Adipose tissue (tissue), 3 donors: ENCODE measurements around the gene TOR3A. TPM values are rescaled to one million over a fixed set of nuclear protein-coding genes. Genes with fewer than 3 reads are reported as not detected.

ENCODE experiments used
- H3K27ac ChIP-seq: one replicate; pipeline ENCODE4 v1.5.1; 2013; ENCODE audit warnings: low read depth, low read length
- WGBS, 3 donors: extraction: QIAGEN DNeasy Blood & Tissue Kit; methylation state at CpG; one replicate each; pipeline ENCODE4 v1.1.7; 2013; 5-methylcytosine and 5-hydroxymethylcytosine counted together
- polyA plus RNA-seq, 3 donors: library from polyadenylated mRNA; stranded (reverse); fragments of 200-250 nt; gene quantifications; one replicate each; pipeline ENCODE4 v1.2.3, GENCODE V29; 2013
- donor health status: healthy with polysubstance abuse.
- donor health status: Bipolar disorder and iron deficiency.
- donor health status: healthy.

Gene TOR3A
- polyA plus RNA-seq, 3 donors = 12.5 to 31.8 (median 23.7) TPM

DNA sequence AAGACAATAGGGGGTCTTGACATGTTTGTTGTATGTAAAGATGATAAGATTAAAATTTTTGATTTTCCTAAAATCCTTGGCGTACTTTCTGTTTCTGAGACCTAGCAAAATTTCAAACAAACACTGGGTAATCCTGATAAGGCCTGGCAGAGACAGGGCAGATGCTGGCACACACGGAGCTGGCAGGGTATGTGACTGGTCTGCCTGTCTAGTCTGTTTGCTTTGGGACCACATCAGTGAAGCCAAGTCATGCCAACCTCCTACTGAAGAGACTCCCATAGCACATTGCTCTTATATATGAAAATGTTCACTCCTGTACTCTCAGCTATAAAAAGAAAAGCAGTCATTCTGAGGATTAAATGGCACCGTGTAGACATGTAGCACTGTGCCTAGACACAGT, 14.1 kb downstream of the TOR3A start:
- 64 to 89% (median 84%) methylated on average over 3 of the region's 3 CpGs for WGBS, 3 donors
- no peak overlapping the region for H3K27ac ChIP-seq

DNA sequence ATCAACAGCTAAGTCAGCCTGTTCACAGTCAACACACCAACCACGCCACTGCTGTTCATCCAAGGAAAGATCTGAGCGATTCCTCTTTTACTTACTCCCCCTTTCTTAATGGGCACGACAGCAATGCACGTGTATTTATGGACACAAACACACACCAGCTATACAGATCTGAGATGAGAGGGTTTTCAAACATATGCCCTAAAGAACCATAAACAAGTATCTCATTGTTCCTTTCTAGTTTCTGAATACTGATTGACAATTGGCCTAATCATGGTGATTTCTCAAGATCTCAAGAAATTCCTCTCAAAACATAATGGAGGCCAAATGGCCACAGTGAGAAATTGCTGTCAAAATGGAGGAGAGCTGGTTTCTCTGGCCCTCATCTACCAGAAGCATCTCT, 18.0 kb downstream of the TOR3A start:
- WGBS, 3 donors = 92 to 97% (median 93%) methylated on average over 4 of the region's 4 CpGs
- no peak overlapping the region for H3K27ac ChIP-seq

DNA sequence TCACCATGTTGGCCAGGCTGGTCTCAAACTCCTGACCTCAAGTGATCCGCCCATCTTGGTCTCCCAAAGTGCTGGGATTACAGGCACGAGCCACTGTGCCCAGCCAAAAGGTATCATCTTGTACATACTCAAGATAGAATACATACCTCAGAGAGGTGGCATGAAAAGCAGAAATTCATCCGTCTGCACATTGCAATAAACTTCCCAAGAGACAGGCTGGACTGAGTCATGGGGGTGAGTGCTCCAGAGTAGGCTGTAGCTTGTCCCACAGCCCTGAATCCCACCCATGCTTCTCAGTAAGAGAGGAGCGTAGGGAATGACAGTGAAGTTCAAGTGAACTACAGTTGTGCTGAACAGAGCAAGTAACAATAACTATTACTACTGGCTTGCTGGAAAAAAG, 19.7 kb downstream of the TOR3A start:
- WGBS, 3 donors = 89 to 93% (median 90%) methylated on average over 4 of the region's 4 CpGs
- no peak overlapping the region for H3K27ac ChIP-seq

DNA sequence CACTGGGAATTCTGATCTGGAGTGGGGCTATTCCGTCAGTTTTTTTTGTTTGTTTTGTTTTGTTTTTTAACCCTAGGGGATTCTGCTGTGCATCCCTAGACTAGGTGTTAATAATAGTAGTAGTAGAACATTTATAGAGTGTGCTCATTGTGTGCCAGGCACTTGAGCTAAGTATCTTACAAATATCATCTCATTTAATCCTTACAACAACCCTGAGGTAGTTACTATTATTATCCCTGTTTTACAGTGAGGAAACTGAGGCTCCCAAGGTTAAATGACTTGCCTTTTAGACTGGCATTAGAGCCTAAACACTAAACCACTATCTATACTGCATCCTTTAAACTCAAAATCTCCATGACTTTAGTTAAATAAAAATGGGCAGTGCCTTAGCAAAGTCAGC, 22.1 kb downstream of the TOR3A start:
- H3K27ac ChIP-seq = no peak overlapping the region
- 93 to 97% (median 96%) methylated on average over 1 of the region's 1 CpG for WGBS, 3 donors

DNA sequence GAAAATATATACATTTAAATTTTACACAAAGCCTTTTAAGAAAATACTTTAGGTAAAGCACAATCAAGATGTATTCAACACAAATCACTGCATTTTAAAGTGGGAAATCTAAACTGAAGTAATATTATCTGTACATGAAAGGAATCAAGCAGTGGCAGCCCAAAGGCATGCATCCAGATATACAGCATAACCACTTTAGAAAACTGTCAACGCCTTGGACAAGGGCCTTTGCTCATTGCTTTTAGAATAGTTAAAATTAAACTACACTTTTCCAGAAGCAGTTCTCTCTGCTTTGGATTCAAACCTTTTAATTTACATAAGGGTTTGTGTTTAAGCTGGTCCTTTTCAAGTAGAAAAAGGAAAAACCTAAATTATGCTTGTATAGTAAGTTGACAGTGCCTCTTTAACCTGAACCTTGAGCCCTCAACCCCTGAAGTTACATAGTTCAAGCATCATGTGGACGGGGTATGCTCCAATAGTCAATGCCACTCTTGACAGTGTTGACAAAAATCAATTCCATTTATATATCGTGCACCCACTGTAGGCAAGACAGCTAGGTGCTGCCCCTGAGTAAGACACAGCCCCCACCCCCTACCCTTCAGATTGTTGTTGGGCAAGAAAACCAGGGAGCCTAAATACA, 22.9 kb downstream of the TOR3A start:
- WGBS, 3 donors = 90 to 95% (median 94%) methylated on average over 3 of the region's 3 CpGs

DNA sequence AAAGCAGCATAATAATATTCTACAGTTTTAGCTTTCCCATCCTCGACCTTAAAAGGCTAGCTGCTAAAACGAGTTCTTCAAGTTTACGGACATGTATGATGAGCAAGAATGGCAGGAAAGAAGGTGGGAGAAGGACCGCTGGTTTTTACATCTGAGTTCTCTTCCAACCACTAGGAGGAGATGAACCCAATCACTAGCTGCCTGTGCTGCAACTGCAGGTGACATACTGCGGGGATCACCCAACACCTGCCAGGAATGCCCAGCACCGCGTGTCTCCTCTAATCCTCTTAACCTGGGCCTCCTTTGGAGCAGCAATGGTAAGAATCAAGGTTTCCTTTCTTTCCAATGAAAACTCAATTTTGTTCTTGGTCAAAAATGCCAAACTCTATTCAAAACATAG, 23.5 kb downstream of the TOR3A start:
- H3K27ac ChIP-seq = no peak overlapping the region
- 48 to 84% (median 81%) methylated on average over 7 of the region's 7 CpGs for WGBS, 3 donors

More for the DNA sequence above, 22.9 kb downstream of the TOR3A start:
- H3K27ac ChIP-seq = no peak overlapping the region

DNA sequence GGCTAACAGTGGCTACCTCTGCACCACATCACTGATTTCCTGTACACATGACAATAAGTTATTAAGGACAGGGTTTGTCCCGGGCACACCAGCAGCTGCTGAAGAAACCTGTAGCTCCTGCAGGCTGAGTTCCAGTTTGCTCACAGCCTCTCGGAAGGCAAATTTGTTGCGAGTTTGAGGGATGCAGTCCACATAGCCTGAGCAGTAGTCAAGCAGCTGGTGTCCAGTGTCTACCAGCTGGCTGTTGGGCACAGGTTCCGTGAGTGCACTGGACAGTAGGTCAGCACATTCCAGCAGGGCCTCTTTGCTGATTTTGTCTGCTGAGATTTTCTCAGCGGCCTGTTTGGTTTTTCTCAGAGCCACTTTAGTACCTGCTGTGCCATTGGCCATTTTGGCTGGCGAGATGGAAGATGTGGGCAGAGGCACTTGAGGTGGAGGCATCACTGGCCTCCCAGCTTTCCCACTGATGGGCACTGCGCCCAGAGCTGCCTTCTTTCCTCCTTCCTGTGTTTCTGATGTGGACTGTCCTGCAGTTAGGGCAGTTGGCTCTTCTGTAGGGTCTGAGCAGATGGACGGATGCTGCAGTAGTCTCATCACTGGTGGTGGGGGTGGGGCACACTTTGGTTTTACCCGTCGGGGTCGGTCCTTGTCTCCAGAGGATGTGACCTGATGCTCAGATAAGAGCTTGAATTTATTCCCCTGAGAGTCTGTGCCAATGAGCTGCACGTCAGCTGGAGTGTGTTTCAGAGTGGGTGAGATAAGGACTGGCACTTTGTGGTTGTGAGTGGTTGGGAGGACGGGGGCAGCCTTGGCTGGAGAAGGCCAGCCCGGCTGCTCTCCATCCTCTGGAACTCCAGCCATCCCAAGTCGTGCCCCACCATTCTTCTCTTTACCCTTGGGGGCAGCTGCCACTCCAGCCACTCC, 26.1 kb downstream of the TOR3A start:
- WGBS, 3 donors = 82 to 89% (median 86%) methylated on average over 15 of the region's 15 CpGs
- H3K27ac ChIP-seq = no peak overlapping the region

DNA sequence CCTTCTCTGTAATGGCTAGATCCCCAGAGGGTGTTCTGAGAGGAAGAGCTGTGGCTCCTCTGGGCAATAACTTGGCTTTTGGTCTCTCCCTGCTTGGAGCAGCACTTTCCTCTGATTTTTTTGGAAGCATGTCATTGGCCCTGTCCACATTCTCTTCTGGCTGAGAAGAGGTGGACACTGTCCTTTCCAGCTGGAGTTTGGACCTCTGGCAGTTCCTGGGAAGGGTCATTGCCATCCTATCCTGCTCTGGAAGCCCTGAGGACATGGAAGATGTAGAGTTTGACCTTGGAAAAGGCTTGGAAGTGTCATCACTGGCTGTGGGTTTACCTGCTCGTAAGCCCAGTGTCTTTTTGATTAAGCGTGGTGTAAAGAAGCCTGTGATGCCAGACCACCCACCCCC, 26.8 kb downstream of the TOR3A start:
- 100% methylated on average over 2 of the region's 2 CpGs for WGBS, 3 donors
- H3K27ac ChIP-seq = no peak overlapping the region

DNA sequence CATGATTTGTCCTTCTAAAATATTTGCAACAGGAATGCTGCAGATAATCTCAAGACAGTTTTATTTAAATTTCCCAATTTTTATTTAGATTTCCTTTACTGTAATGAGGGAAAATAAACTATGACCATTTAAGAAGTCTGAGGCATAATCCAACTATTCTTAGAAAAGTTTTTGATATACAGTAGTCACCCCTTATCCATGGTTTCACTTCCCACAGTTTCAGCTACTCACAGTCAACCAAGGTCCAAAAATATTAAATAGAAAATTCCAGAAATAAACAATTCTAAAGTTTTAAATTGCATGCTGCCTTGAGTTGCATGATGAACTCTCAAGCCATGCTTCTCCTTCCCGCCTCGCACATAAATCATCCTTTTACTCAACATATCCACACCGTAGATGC, 33.3 kb downstream of the TOR3A start:
- no peak overlapping the region for H3K27ac ChIP-seq
- WGBS, 3 donors = 87 to 92% (median 88%) methylated on average over 3 of the region's 3 CpGs

DNA sequence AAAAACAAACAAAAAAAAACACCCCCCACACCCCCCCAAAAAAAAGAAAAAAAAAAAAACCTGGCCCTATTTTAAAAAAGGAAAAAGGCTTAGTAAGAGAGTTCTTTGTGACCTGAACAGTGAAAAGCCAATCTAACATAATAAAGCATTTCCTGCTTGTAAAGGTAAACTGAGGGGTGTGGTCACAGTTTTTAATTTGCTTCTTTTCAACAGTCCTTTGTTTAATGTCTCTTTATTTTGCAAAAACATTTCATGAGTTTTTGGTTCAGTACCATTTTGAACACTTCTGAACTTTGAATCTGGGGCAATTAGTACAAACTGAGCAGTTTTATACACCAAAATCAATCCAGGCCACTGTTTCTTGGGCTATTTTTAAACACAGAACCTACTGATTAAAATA, 37.6 kb downstream of the TOR3A start:
- H3K27ac ChIP-seq = no peak overlapping the region

DNA sequence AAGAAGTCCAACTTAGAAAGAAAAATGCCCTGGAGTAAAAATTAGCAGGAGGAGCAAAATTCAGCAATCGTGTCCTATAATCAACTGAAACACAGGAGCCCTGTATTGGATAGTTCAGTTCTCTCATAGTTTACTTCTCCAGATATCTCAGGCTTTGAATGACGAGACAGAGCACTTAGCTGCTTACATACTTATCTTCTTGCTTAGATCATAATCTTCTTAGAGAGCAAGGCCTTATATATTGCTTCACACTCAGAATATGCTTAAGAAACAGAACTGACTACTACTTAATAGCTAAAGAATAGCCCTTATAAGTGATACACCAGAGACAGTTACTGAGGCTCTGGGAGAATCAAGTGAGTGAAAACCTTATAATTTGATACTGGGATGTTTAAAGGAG, 38.9 kb downstream of the TOR3A start:
- 88 to 91% (median 89%) methylated on average over 2 of the region's 2 CpGs for WGBS, 3 donors
- H3K27ac ChIP-seq = no peak overlapping the region

DNA sequence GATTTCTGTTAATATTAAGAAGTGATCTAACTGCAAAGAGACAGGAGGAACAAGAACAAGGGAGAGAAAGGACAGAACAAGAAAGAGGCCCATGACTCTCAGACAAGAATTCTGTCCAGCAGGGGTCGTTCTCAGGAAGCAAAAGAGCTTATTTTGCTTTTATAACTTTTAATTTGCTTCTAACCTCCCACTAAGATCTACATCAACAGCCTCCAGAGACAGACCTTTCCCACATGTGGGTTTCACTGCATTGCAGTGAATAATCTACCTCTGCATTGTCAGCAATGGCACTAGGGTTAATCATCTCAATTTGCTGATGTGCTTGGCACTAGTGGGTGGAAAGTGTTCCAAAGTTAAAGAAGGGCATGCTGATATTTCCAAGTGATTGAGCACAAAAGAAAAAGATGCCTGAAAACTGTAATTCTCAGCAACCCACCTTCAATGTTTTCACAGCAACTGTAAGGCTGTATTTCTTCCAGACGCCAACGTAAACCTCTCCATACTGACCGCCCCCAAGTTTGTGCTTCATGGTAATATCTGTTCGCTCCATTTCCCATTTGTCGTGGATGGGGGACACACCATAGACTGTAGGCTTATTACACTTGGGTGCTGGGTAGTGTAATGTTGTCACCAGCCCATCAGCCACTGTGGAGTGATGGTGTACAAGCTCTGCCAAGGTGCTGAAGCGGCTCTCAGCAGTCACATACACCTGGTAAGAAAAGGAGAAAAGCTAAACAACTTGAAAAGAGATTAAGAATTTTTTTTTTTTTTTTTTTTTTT, 39.5 kb downstream of the TOR3A start:
- WGBS, 3 donors = 82 to 86% (median 85%) methylated on average over 7 of the region's 7 CpGs
- H3K27ac ChIP-seq = no peak overlapping the region

DNA sequence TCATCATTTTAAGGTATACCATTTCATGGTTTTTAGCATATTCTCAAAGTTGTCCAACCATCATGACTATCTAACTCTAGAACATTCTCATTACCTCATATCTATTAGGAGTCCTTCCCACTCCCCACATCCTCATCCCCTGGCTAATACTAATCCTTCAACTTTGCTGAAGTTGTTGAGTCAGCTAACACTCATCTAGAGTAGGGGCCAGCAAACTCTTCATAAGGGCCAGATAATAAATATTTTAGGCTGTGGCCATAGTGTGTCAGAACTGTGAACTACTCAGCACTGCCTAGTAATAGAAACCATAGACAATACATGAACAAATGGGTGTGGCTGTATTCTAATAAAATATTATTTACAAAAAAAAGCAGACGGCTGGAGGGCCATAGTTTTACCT, 43.0 kb downstream of the TOR3A start:
- no peak overlapping the region for H3K27ac ChIP-seq
- 76 to 91% (median 89%) methylated on average over 1 of the region's 1 CpG for WGBS, 3 donors

DNA sequence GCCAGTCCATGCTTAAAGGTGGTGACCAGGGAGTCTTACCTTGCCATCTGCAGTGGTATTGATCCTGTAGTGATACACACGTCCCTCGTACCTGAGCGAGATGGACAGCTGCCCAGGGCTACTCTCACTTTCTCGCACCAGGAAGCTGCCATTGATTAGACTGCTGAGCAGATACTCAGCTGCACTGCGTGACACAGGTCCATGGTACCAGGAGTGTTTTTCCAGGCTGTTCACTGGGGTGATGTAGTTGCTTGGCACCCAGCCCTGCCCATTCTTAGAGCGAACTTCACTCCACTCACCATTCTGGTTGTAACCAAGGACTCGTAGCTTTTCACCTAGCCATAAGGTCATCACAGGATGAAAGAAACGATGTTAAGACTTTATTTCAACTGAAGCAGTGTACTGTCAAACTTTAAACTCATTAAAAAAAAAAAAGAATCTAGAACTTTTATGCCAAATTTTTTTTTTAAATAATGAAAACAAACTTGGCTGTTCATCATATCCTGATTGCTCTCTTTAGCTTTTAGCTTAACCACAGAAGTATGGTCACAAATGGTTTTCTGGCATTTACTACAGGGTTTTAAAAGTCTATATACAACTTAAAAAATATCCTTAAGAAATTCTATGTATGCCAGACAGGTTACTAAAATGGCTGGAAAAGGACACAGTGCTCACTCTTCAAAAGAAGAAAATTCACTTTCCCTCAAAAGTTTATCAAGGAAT, 44.6 kb downstream of the TOR3A start:
- no peak overlapping the region for H3K27ac ChIP-seq
- WGBS, 3 donors = 63 to 82% (median 69%) methylated on average over 8 of the region's 8 CpGs

DNA sequence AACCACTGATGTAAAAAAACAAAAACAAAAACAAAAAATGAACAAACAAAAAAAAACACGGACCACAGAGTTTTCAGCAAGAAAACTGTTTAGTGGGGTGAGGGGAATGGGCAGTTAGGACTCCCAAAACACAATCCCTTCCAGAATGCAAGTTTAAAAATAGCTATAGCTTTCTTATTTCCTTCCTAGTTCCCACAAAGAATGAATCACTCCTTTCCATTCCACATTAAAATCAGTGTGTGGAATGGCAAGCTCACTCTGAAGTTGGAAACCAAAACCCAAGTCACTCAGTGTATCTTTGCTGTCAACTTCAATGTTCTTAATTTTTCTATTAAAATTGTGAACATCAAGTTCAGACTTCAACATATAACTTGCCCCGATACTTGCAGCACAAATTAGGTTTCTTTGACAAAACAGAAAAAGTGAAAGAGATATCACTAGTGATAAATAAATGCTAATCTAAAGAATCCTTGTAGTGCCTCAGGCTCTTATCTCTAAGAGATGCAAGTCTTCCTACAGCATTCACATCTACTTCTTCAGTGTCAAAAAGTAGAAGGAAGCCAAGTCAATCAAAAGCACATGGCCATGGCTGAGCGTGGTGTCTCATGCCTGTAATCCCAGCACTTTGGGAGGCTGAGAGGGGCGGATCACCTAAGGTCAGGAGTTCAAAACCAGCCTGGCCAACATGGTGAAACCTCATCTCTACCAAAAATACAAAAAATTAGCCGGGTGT, 45.5 kb downstream of the TOR3A start:
- WGBS, 3 donors = 90 to 93% (median 90%) methylated on average over 5 of the region's 5 CpGs
- no peak overlapping the region for H3K27ac ChIP-seq

DNA sequence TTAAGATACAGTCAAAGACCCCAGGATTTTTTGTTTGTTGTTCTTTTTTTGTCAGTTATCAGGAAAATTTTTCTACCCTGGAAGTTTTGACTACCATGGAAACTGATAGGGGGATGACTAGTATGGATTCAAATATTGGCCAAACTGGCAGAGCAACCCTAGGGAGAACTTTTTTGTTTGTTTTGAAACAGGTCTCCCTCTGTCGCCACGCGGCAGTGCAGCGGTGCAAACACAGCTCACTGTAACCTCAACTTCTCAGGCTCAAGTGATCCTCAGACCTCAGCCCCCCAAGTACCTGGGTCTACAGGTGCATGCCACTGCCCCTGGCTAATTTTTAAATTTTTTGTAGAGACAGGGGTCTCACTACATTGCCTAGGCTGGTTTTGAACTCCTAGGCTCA, 46.6 kb downstream of the TOR3A start:
- H3K27ac ChIP-seq = no peak overlapping the region
- 25 to 95% (median 88%) methylated on average over 4 of the region's 4 CpGs for WGBS, 3 donors

DNA sequence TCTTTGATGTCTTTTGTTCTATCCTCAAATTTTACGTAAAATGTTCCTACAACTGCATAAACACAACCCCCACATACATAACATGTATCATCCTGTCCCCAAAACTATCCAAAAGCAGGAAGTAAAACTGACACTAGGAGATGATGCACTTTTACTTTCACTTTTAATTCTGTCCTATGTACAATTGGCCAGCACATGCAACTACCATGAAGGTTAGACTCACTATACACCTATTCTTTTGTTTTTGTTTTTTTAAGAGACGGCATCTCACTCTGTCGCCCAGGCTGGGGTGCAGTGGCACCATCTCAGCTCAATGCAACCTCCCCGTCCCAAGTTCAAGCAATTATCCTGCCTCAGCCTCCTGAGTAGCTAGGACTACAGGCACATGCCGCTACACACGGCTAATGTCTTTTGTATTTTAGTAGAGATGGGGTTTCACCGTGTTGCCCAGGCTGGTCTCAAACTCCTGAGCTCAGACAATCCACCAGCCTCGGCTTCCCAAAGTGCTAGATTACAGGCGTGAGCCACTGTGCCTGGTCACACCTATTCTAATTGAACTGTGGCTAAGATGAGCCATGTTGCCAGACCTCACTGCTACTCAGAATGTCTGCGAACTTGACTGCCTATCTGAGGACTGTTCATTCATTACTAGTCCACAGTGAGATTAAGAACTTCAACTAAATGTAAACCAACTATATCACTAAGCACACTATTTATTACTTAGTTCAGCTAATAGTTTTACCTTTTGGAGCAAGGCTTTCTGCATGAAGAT, 48.0 kb downstream of the TOR3A start:
- 62 to 81% (median 71%) methylated on average over 10 of the region's 10 CpGs for WGBS, 3 donors
- H3K27ac ChIP-seq = no peak overlapping the region
